Fibroblast of mammary gland (primary cell): ENCODE results near the gene WWOX.

Experiments used
- DNase-seq: peaks from one replicate; pipeline ENCODE4 v3.0.0-alpha.2; 2010; ENCODE audit warnings: low read depth
- H3K4me3 ChIP-seq: 2 replicates; pipeline ENCODE4 v1.5.1; 2011; ENCODE audit warnings: low read depth, mild to moderate bottlenecking, low read length, moderate library complexity; ENCODE audit not compliant: control insufficient read depth
- CTCF ChIP-seq: conservative IDR thresholded peaks from 2 replicates; pipeline ENCODE4 v1.5.1; 2011; ENCODE audit warnings: low read depth, low read length, inconsistent platforms; ENCODE audit not compliant: control insufficient read depth, insufficient read depth

Gene WWOX

GRCh38 chr16:79064256-79064972, 965.0 kb downstream of the WWOX start:
- no peak for TF ChIP-seq CTCF
- H3K4me3 ChIP-seq: no peak overlapping the region

GRCh38 chr16:79066561-79066960, 967.1 kb downstream of the WWOX start:
- H3K4me3 ChIP-seq: no peak overlapping the region
- DNase-seq: no peak
- TF ChIP-seq CTCF: no peak

More at GRCh38 chr16:79064256-79064972, 965.0 kb downstream of the WWOX start:
- no peak for DNase-seq

GRCh38 chr16:79067600-79067999, 968.1 kb downstream of the WWOX start:
- no peak for TF ChIP-seq CTCF
- no peak overlapping the region for H3K4me3 ChIP-seq
- DNase-seq: peak; percentile 37

- no peak overlapping the region for H3K4me3 ChIP-seq
- no peak for TF ChIP-seq CTCF
- DNase-seq: no peak
These were observed 969.7 kb downstream of the WWOX start for GRCh38 chr16:79069121-79069520.

- DNase-seq: no peak
- H3K4me3 ChIP-seq: no peak overlapping the region
- TF ChIP-seq CTCF: no peak
These were observed 970.2 kb downstream of the WWOX start for GRCh38 chr16:79069633-79070032.

GRCh38 chr16:79071424-79071823, 972.0 kb downstream of the WWOX start:
- H3K4me3 ChIP-seq: no peak overlapping the region
- DNase-seq: no peak
- TF ChIP-seq CTCF: no peak
